ENCODE measurements around the gene ADGRL3. TPM values are rescaled to one million over a fixed set of nuclear protein-coding genes. Genes with fewer than 3 reads are reported as not detected.

Gene ADGRL3
- total RNA-seq, 4 donors from 2014 or later, result 0.67 to 4.6 (median 1.6) TPM

- intact Hi-C loops (cut with DNase I), result no loop called here
- 74 to 80% methylated on average over 5 of the region's 5 CpGs for WGBS, 2 donors
These were observed 396.6 kb downstream of the ADGRL3 start for GRCh38 chr4:61596606-61597340.

GRCh38 chr4:61603086-61603485 is 403.0 kb downstream of the ADGRL3 start:
- TF ChIP-seq POLR2A (IDR thresholded peaks at IDR 0.05) (no peak), CTCF (IDR thresholded peaks at IDR 0.05) (no peak)
- WGBS, 2 donors, result 92 to 97% methylated on average over 3 of the region's 3 CpGs
- Histone ChIP-seq H3K9me3 (no peaks in the 10 kb centered on the region), H3K36me3 (no peaks in the 10 kb centered on the region), H3K27me3 (no peaks in the 10 kb centered on the region), H3K27ac (no peak overlapping the region), H3K4me3 (replicated peaks in 1 of 3) (no peak overlapping the region), H3K4me1 (no peaks in the 10 kb centered on the region)
- DNase-seq, result no peak
- intact Hi-C loops (cut with DNase I), result no loop called here

More at GRCh38 chr4:61596606-61597340, 396.6 kb downstream of the ADGRL3 start:
- H3K36me3 ChIP-seq, result no peaks in the 10 kb centered on the region
- no peak overlapping the region for H3K4me3 ChIP-seq (replicated peaks in 1 of 3)
- DNase-seq, result no peak
- H3K27ac ChIP-seq, result no peak overlapping the region
- no peaks in the 10 kb centered on the region for H3K4me1 ChIP-seq
- TF ChIP-seq CTCF (IDR thresholded peaks at IDR 0.05) (no peak), POLR2A (IDR thresholded peaks at IDR 0.05) (no peak)
- no peaks in the 10 kb centered on the region for H3K27me3 ChIP-seq
- H3K9me3 ChIP-seq, result no peaks in the 10 kb centered on the region

- Histone ChIP-seq H3K9me3 (no peaks in the 10 kb centered on the region), H3K4me3 (replicated peaks in 1 of 3) (no peak overlapping the region), H3K27ac (no peak overlapping the region), H3K27me3 (no peaks in the 10 kb centered on the region), H3K36me3 (no peaks in the 10 kb centered on the region), H3K4me1 (no peaks in the 10 kb centered on the region)
- no peak for TF ChIP-seq CTCF (IDR thresholded peaks at IDR 0.05)
- TF ChIP-seq POLR2A (IDR thresholded peaks at IDR 0.05), result no peak
- 80 to 85% methylated on average over 2 of the region's 2 CpGs for WGBS, 2 donors
- intact Hi-C loops (cut with DNase I), result no loop called here
- no peak for DNase-seq
These were observed 403.9 kb downstream of the ADGRL3 start for GRCh38 chr4:61604054-61604453.

DNA sequence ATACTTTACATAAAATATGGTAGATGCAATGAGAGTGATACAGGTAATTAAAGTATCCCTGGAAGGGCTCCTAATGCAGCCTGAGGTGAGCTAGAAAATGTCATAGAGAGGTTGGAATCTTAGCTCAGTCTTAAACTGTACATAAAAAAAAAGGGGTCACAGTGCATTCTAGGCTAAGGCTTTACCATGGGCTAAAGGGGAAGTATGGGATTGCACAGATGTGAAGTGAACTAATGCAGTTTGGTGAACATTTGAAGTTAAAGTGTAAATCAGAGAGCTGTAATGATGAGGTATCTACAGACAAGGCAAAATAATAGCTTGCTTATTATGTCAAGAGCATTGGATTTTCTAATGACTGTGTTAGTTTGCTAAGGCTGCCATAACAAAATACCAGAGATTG is 405.9 kb downstream of the ADGRL3 start:
- no peak overlapping the region for H3K4me3 ChIP-seq (replicated peaks in 1 of 3)
- intact Hi-C loops (cut with DNase I), result no loop called here
- no peak for DNase-seq
- no peaks in the 10 kb centered on the region for H3K4me1 ChIP-seq
- H3K27me3 ChIP-seq, result no peaks in the 10 kb centered on the region
- no peaks in the 10 kb centered on the region for H3K36me3 ChIP-seq
- no peak overlapping the region for H3K27ac ChIP-seq
- TF ChIP-seq POLR2A (IDR thresholded peaks at IDR 0.05) (no peak), CTCF (IDR thresholded peaks at IDR 0.05) (no peak)
- H3K9me3 ChIP-seq, result no peaks in the 10 kb centered on the region

DNA sequence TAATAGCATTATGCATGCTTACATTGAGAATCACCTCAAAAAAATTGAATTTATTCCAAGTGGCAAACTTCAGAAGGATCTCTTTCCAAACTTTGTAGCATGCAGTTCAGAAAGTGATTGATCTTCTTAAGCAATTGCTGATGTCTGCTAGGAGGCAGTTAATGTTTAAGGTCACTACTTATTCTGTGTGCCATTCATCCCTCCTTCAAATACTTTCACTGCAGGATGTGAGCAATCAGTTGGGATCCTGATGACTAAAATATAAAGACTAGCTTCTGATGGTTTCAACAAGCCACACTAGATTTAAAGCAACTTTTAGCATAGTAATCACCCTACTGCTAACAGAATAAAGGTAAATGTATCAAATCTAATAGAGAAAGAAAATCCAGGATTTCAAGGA is 414.1 kb downstream of the ADGRL3 start:
- TF ChIP-seq POLR2A (IDR thresholded peaks at IDR 0.05) (no peak), CTCF (IDR thresholded peaks at IDR 0.05) (no peak)
- no peak for DNase-seq
- no peaks in the 10 kb centered on the region for H3K27me3 ChIP-seq

More for the DNA sequence above, 414.1 kb downstream of the ADGRL3 start:
- Histone ChIP-seq H3K9me3 (peaks cover 3% of the 10 kb centered on the region), H3K27ac (no peak overlapping the region), H3K36me3 (no peaks in the 10 kb centered on the region), H3K4me3 (replicated peaks in 1 of 3) (no peak overlapping the region), H3K4me1 (no peaks in the 10 kb centered on the region)
- intact Hi-C loops (cut with DNase I), result no loop called here

Measured in thyroid gland (tissue), 4 donors.